HCT116 (cell line): ENCODE results near the gene MMP28. TPM values are rescaled to one million over a fixed set of nuclear protein-coding genes. Genes with fewer than 3 reads are reported as not detected.
A peak's percentile ranks its signal among the peaks of the same experiment; 100 is the strongest.

ENCODE experiments used
- ATAC-seq: fragments of 200-7000 bp; cut with Tn5 transposase; 2 replicates; pipeline ENCODE4 v1.9.1; 2020; ENCODE audit warnings: mild to moderate bottlenecking, moderate library complexity
- BruUV-seq: library from RNA; stranded (reverse); fragments of 400-500 nt; replicated peaks from 2 replicates; lab custom pipeline; 2021; lab: Mats Ljungman, UMichigan
- CTCF ChIA-PET: fragments of 300-600 bp; sonication (Branson Sonifier 250); formaldehyde crosslinking; loops from one replicate; lab custom pipeline; 2021; ENCODE audit warnings: antibody characterized with exemption; lab: Charles Lee
- POLR2A ChIA-PET: fragments of 300-600, 350-600 bp; sonication (Branson Sonifier 250); formaldehyde crosslinking; loops from one replicate; lab custom pipeline; 2021; ENCODE audit warnings: antibody characterized with exemption; lab: Charles Lee
- RAD21 ChIA-PET, 2 experiments: fragments of 300-600 bp; sonication (Branson Sonifier 250); formaldehyde crosslinking; loops; one replicate each; lab custom pipeline; 2023; ENCODE audit warnings: low total read pairs in 2 of 2; ENCODE audit not compliant: uncharacterized antibody in 2 of 2, unreplicated experiment in 2 of 2, low non-redundant PET in 1 of 2; lab: Charles Lee
- DNase-seq: peaks from one replicate; pipeline ENCODE4 v3.0.0-alpha.2; 2010; ENCODE audit warnings: low read depth, low spot score
- H2AFZ ChIP-seq: fragments of 200-600 bp; shearing (Covaris generic), sonication (generic); 2 replicates; pipeline ENCODE4 v1.6.1; 2017; ENCODE audit warnings: low read depth, mixed run types, mixed read lengths, antibody characterized with exemption, low read length; ENCODE audit not compliant: poor library complexity, severe bottlenecking
- H3K27ac ChIP-seq: 2 replicates; pipeline ENCODE4 v1.5.1; 2012; ENCODE audit warnings: low read depth, low read length
- H3K27me3 ChIP-seq: fragments of 200-600 bp; sonication (generic); 2 replicates; pipeline ENCODE4 v1.6.1; 2016; ENCODE audit warnings: mixed run types, low read length, mixed read lengths; ENCODE audit not compliant: insufficient read depth
- H3K36me3 ChIP-seq, 2 experiments: fragments of 200-500 bp in 1 of 2; fragments of 200-600 bp in 1 of 2; sonication (Bioruptor generic) in 1 of 2; sonication (generic) in 1 of 2; 2 replicates each; pipeline versions ENCODE4 v1.5.1 to v1.6.1; 2014 to 2016; ENCODE audit warnings: low read length in 2 of 2, inconsistent platforms in 1 of 2, mixed read lengths in 1 of 2, mixed run types in 1 of 2; ENCODE audit not compliant: insufficient read depth in 2 of 2, control insufficient read depth in 1 of 2
- H3K4me1 ChIP-seq, 2 experiments: fragments of 200-600 bp in 1 of 2; sonication (generic) in 1 of 2; 2 replicates each; pipeline versions ENCODE4 v1.5.1 to v1.6.1; 2012 to 2017; ENCODE audit warnings: low read length in 2 of 2, inconsistent platforms in 1 of 2, mild to moderate bottlenecking in 1 of 2, mixed read lengths in 1 of 2, mixed run types in 1 of 2, moderate library complexity in 1 of 2; ENCODE audit not compliant: insufficient read depth in 2 of 2, control insufficient read depth in 1 of 2
- H3K4me2 ChIP-seq: fragments of 200-600 bp; sonication (generic); 2 replicates; pipeline ENCODE4 v1.6.1; 2017; ENCODE audit warnings: mixed run types, low read length, mixed read lengths
- H3K4me3 ChIP-seq, 2 experiments: fragments of 200-600 bp in 1 of 2; sonication (generic) in 1 of 2; replicated peaks in 1 of 2; 2 replicates each; pipeline ENCODE4 v1.5.1; 2011 to 2016; ENCODE audit warnings: low read length in 2 of 2, control low read depth in 1 of 2, low read depth in 1 of 2, mild to moderate bottlenecking in 1 of 2, mixed read lengths in 1 of 2, mixed run types in 1 of 2
- H3K79me2 ChIP-seq: fragments of 200-600 bp; sonication (generic); 2 replicates; pipeline ENCODE4 v1.6.1; 2017; ENCODE audit warnings: mild to moderate bottlenecking, mixed run types, low read length, moderate library complexity, mixed read lengths; ENCODE audit not compliant: insufficient read depth
- H3K9ac ChIP-seq: fragments of 200-600 bp; sonication (generic); 2 replicates; pipeline ENCODE4 v1.6.1; 2016; ENCODE audit warnings: low read length, mixed read lengths
- H3K9me2 ChIP-seq: fragments of 200-600 bp; sonication (generic), shearing (Covaris generic); 2 replicates; pipeline ENCODE4 v1.6.1; 2017; ENCODE audit warnings: mixed run types, mild to moderate bottlenecking, moderate library complexity; ENCODE audit not compliant: insufficient read depth
- H3K9me3 ChIP-seq, 2 experiments: fragments of 200-500 bp in 1 of 2; fragments of 200-600 bp in 1 of 2; sonication (Bioruptor generic) in 1 of 2; sonication (generic) in 1 of 2; 2 replicates each; pipeline ENCODE4 v1.6.1; 2014 to 2017; ENCODE audit warnings: low read length in 2 of 2, mixed read lengths in 2 of 2, inconsistent platforms in 1 of 2, low read depth in 1 of 2, mild to moderate bottlenecking in 1 of 2, mixed run types in 1 of 2, moderate library complexity in 1 of 2; ENCODE audit not compliant: control insufficient read depth in 1 of 2, insufficient read depth in 1 of 2
- H4K20me1 ChIP-seq: fragments of 200-600 bp; sonication (generic), shearing (Covaris generic); 2 replicates; pipeline ENCODE4 v1.6.1; 2017; ENCODE audit warnings: mixed run types, mild to moderate bottlenecking, moderate library complexity; ENCODE audit not compliant: insufficient read depth
- CBX3 ChIP-seq: IDR thresholded peaks from 2 replicates; pipeline ENCODE4 v1.6.1; 2012; ENCODE audit warnings: low read depth
- CEBPB ChIP-seq: IDR thresholded peaks from 2 replicates; pipeline ENCODE4 v1.6.1; 2012; ENCODE audit warnings: low read depth
- EGR1 ChIP-seq: IDR thresholded peaks from 2 replicates; pipeline ENCODE4 v1.6.1; 2012; ENCODE audit warnings: low read depth
- ELF1 ChIP-seq: IDR thresholded peaks from 2 replicates; pipeline ENCODE4 v1.6.1; 2012; ENCODE audit warnings: low read depth, borderline replicate concordance
- EZH2 ChIP-seq: fragments of 200-600 bp; sonication (generic); IDR thresholded peaks from 2 replicates; pipeline ENCODE4 v1.6.1; 2017; ENCODE audit warnings: antibody characterized with exemption, mixed run types
- EZH2phosphoT487 ChIP-seq: fragments of 200-600 bp; IDR thresholded peaks from 2 replicates; pipeline ENCODE4 v1.6.1; 2018; ENCODE audit warnings: antibody characterized with exemption, borderline replicate concordance
- FOSL1 ChIP-seq: IDR thresholded peaks from 2 replicates; pipeline ENCODE4 v1.6.1; 2012; ENCODE audit warnings: low read depth
- JUND ChIP-seq: IDR thresholded peaks from 2 replicates; pipeline ENCODE4 v1.6.1; 2012
- POLR2A ChIP-seq: IDR thresholded peaks from 2 replicates; pipeline ENCODE4 v1.7.0; 2011; ENCODE audit warnings: borderline replicate concordance; ENCODE audit not compliant: insufficient read depth, insufficient read length; ENCODE audit errors: extremely low read depth
- POLR2AphosphoS5 ChIP-seq: IDR thresholded peaks from 2 replicates; pipeline ENCODE4 v1.6.1; 2011; ENCODE audit warnings: mild to moderate bottlenecking, low read depth, low read length, moderate library complexity
- RAD21 ChIP-seq: IDR thresholded peaks from 2 replicates; pipeline ENCODE4 v1.6.1; 2012; ENCODE audit warnings: low read depth, mild to moderate bottlenecking
- SIN3A ChIP-seq: IDR thresholded peaks from 2 replicates; pipeline ENCODE4 v1.6.1; 2012; ENCODE audit warnings: low read depth
- TCF7L2 ChIP-seq: IDR thresholded peaks from 2 replicates; pipeline ENCODE4 v1.7.0; 2011; ENCODE audit warnings: borderline replicate concordance, inconsistent platforms; ENCODE audit not compliant: insufficient read depth, insufficient read length; ENCODE audit errors: extremely low read depth
- ZFX ChIP-seq: fragments of 450-650 bp; IDR thresholded peaks from 2 replicates; pipeline ENCODE4 v1.6.1; 2017
- ZNF274 ChIP-seq: fragments of 200-500 bp; sonication (Bioruptor generic); IDR thresholded peaks from 2 replicates; pipeline ENCODE4 v1.6.1; 2014; ENCODE audit warnings: mild to moderate bottlenecking, low read depth, low read length, inconsistent platforms
- intact Hi-C: fragments of 100-400 bp; cut with micrococcal nuclease; formaldehyde crosslinking; loops from 2 replicates; pipeline ENCODE4 v1.10.0; 2022
- total RNA-seq: library from RNA; stranded (reverse); gene quantifications from one replicate; pipeline ENCODE4 v1.2.1, GENCODE V29; 2021; ENCODE audit not compliant: unreplicated experiment
- TF ChIP-seq, protein P1 (sequence below): IDR thresholded peaks from 2 replicates; pipeline ENCODE4 v1.6.1; 2012
- TF ChIP-seq, protein P2 (sequence below), 3 experiments: fragments of 200-600 bp in 1 of 3; sonication (generic) in 1 of 3; IDR thresholded peaks in 2 of 3; conservative IDR thresholded peaks in 1 of 3; 2 replicates each; pipeline ENCODE4 v1.5.1; 2012 to 2017; ENCODE audit warnings: low read depth in 2 of 3, low read length in 2 of 3, antibody characterized with exemption in 1 of 3, borderline replicate concordance in 1 of 3, control low read depth in 1 of 3, mild to moderate bottlenecking in 1 of 3, mixed read lengths in 1 of 3, mixed run types in 1 of 3, moderate library complexity in 1 of 3; ENCODE audit not compliant: insufficient read depth in 1 of 3

MMP28 gene
- total RNA-seq, 1 experiment from 2014 or later: 2.6 TPM

DNA sequence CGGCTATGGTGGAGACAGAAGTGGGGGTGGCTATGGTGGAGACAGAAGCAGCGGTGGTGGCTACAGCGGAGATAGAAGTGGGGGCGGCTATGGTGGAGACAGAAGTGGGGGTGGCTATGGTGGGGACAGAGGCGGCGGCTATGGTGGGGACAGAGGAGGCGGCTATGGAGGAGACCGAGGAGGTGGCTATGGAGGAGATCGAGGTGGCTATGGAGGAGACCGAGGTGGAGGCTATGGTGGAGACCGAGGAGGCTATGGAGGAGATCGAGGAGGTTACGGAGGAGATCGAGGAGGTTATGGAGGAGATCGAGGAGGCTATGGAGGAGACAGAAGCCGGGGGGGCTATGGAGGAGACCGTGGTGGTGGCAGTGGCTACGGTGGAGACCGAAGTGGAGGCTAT lies 49.1 kb upstream of the MMP28 start:
- H3K27ac ChIP-seq: no peak overlapping the region
- no peak overlapping the region for H3K4me2 ChIP-seq
- POLR2A ChIA-PET: no interaction called here
- peaks cover 59 to 71% of the 10 kb centered on the region in 2 experiments for H3K36me3 ChIP-seq
- ATAC-seq: no peak
- no peak for DNase-seq
- BruUV-seq: TSS peak; percentile 85
- CTCF ChIA-PET: no interaction called here
- TF ChIP-seq ZFX (no peak), FOSL1 (no peak), CEBPB (no peak), RAD21 (no peak), POLR2AphosphoS5 (no peak)
- peaks cover 65% of the 10 kb centered on the region for H3K79me2 ChIP-seq
- H3K4me3 ChIP-seq: no peak overlapping the region
- no peaks in the 10 kb centered on the region for H3K9me2 ChIP-seq
- H4K20me1 ChIP-seq: peaks cover 20% of the 10 kb centered on the region; the same call in 1 of the 2 replicates
- no peaks in the 10 kb centered on the region for H3K9me3 ChIP-seq
- H2AFZ ChIP-seq: no peak overlapping the region
- RAD21 ChIA-PET: no interaction called here
- no peaks in the 10 kb centered on the region for H3K4me1 ChIP-seq
- no peaks in the 10 kb centered on the region for H3K27me3 ChIP-seq
- intact Hi-C loops: loop anchor here (10.0 kb wide), 1 partner anchor 310 kb away; no protein-coding TSS in a partner anchor
- no peak overlapping the region for H3K9ac ChIP-seq

DNA sequence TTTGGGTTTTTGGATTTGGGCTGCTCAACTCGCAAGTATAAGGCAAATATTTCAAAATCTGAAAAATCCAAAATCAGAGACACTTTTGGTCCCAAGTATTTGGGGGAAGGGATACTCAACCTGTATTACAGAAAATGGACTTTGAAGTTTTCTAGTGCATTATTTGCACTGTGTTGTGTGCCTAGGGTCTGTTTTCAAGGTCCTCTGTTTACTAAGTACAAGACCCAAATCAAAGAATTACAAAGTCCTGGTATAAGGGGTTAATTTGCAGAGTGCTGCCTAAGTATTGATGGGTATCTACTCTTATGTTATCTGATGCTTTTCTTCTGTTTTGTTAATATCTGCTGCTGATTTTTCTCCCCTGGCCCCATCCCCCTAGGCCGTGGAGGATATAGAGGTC lies 48.3 kb upstream of the MMP28 start:
- no peak for TF ChIP-seq POLR2A
- no peak for TF ChIP-seq EZH2phosphoT487
- TF ChIP-seq ELF1: no peak
- no peak for TF ChIP-seq RAD21
- no peak for TF ChIP-seq EZH2
- no peak for TF ChIP-seq CBX3
- TF ChIP-seq JUND: no peak
- TF ChIP-seq, protein P1, sequence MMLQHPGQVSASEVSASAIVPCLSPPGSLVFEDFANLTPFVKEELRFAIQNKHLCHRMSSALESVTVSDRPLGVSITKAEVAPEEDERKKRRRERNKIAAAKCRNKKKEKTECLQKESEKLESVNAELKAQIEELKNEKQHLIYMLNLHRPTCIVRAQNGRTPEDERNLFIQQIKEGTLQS: no peak
- TF ChIP-seq ZNF274: no peak
- TF ChIP-seq FOSL1: no peak
- TF ChIP-seq, protein P2, sequence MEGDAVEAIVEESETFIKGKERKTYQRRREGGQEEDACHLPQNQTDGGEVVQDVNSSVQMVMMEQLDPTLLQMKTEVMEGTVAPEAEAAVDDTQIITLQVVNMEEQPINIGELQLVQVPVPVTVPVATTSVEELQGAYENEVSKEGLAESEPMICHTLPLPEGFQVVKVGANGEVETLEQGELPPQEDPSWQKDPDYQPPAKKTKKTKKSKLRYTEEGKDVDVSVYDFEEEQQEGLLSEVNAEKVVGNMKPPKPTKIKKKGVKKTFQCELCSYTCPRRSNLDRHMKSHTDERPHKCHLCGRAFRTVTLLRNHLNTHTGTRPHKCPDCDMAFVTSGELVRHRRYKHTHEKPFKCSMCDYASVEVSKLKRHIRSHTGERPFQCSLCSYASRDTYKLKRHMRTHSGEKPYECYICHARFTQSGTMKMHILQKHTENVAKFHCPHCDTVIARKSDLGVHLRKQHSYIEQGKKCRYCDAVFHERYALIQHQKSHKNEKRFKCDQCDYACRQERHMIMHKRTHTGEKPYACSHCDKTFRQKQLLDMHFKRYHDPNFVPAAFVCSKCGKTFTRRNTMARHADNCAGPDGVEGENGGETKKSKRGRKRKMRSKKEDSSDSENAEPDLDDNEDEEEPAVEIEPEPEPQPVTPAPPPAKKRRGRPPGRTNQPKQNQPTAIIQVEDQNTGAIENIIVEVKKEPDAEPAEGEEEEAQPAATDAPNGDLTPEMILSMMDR (IDR thresholded peaks at IDR 0.05 in 2 of 3, conservative IDR thresholded peaks at IDR 0.05 in 1 of 3; ENCODE audit: borderline replicate concordance in 1 of 3, insufficient read depth in 1 of 3, low read depth in 2 of 3, low read length in 2 of 3): no peak
- no peak for TF ChIP-seq CEBPB
- TF ChIP-seq EGR1: no peak
- no peak for TF ChIP-seq TCF7L2
- TF ChIP-seq SIN3A: no peak
- no peak for TF ChIP-seq POLR2AphosphoS5
- TF ChIP-seq, all 23 proteins: peak for 0
- H3K4me1 ChIP-seq: no peaks in the 10 kb centered on the region
- ChIA-PET POLR2A (no interaction called here), RAD21 (no interaction called here), CTCF (no interaction called here)
- no peak overlapping the region for H2AFZ ChIP-seq
- H4K20me1 ChIP-seq: peaks cover 12% of the 10 kb centered on the region; the same call in 1 of the 2 replicates
- no peak overlapping the region for H3K27ac ChIP-seq
- no peaks in the 10 kb centered on the region for H3K27me3 ChIP-seq
- DNase-seq (no peak), ATAC-seq (no peak)
- no peak overlapping the region for H3K4me3 ChIP-seq
- BruUV-seq: no TSS peak
- no peaks in the 10 kb centered on the region for H3K9me2 ChIP-seq
- peaks cover 65 to 70% of the 10 kb centered on the region in 2 experiments for H3K36me3 ChIP-seq
- intact Hi-C loops: loop anchor here (10.0 kb wide), 1 partner anchor 311 kb away; no protein-coding TSS in a partner anchor
- H3K4me2 ChIP-seq: no peak overlapping the region
- H3K79me2 ChIP-seq: peaks cover 66% of the 10 kb centered on the region
- no peak overlapping the region for H3K9ac ChIP-seq
- no peaks in the 10 kb centered on the region for H3K9me3 ChIP-seq
